H9 (cell line): ENCODE data around the gene SKIL. TPM values are rescaled to one million over a fixed set of nuclear protein-coding genes. Genes with fewer than 3 reads are reported as not detected.

Experiments
- DNase-seq: peaks from one replicate; pipeline ENCODE4 v3.0.0-alpha.2; 2017
- H2AFZ ChIP-seq: one replicate; pipeline ENCODE4 v1.6.1; 2013; ENCODE audit warnings: mild to moderate bottlenecking, low read length, control low read depth, moderate library complexity
- H2AK5ac ChIP-seq: 2 replicates; pipeline ENCODE4 v1.6.1; 2013; ENCODE audit warnings: low read length, control low read depth, mixed read lengths; ENCODE audit not compliant: insufficient read length
- H2BK120ac ChIP-seq: one replicate; pipeline ENCODE4 v1.6.1; 2013; ENCODE audit warnings: low read depth, mild to moderate bottlenecking, low read length, control low read depth, inconsistent platforms; ENCODE audit not compliant: poor library complexity, severe bottlenecking
- H2BK12ac ChIP-seq: 2 replicates; pipeline ENCODE4 v1.6.1; 2013; ENCODE audit warnings: low read length, control low read depth, mixed read lengths, low read depth; ENCODE audit not compliant: insufficient read length
- H2BK15ac ChIP-seq: 2 replicates; pipeline ENCODE4 v1.6.1; 2013; ENCODE audit warnings: low read depth, low read length, control low read depth
- H2BK20ac ChIP-seq: one replicate; pipeline ENCODE4 v1.6.1; 2013; ENCODE audit warnings: low read depth, mild to moderate bottlenecking, low read length, control low read depth, inconsistent platforms; ENCODE audit not compliant: poor library complexity, severe bottlenecking
- H2BK5ac ChIP-seq: 2 replicates; pipeline ENCODE4 v1.6.1; 2013; ENCODE audit warnings: low read length, control low read depth, mixed read lengths; ENCODE audit not compliant: insufficient read length
- H3K14ac ChIP-seq: 2 replicates; pipeline ENCODE4 v1.6.1; 2013; ENCODE audit warnings: low read length, control low read depth; ENCODE audit not compliant: insufficient read depth
- H3K18ac ChIP-seq: 2 replicates; pipeline ENCODE4 v1.6.1; 2013; ENCODE audit warnings: low read depth, mild to moderate bottlenecking, mixed read lengths, low read length, control low read depth; ENCODE audit not compliant: insufficient read length
- H3K23ac ChIP-seq: 2 replicates; pipeline ENCODE4 v1.6.1; 2013; ENCODE audit warnings: low read length, control low read depth, mixed read lengths, low read depth; ENCODE audit not compliant: insufficient read length
- H3K23me2 ChIP-seq: 2 replicates; pipeline ENCODE4 v1.6.1; 2013; ENCODE audit warnings: low read depth, mild to moderate bottlenecking, mixed read lengths, low read length, control low read depth; ENCODE audit not compliant: insufficient read length, poor library complexity, severe bottlenecking
- H3K27ac ChIP-seq: 2 replicates; pipeline ENCODE4 v1.5.1; 2013; ENCODE audit warnings: low read length, control low read depth, mixed read lengths, low read depth; ENCODE audit not compliant: insufficient read length
- H3K27me3 ChIP-seq: 2 replicates; pipeline ENCODE4 v1.6.1; 2013; ENCODE audit warnings: low read length, control low read depth, inconsistent platforms; ENCODE audit not compliant: insufficient read depth
- H3K4ac ChIP-seq: 2 replicates; pipeline ENCODE4 v1.6.1; 2013; ENCODE audit warnings: low read depth, mild to moderate bottlenecking, control low read depth, inconsistent platforms, low read length, moderate library complexity
- H3K4me1 ChIP-seq: 2 replicates; pipeline ENCODE4 v1.6.1; 2013; ENCODE audit warnings: low read length, control low read depth, inconsistent platforms; ENCODE audit not compliant: insufficient read depth
- H3K4me2 ChIP-seq: 2 replicates; pipeline ENCODE4 v1.6.1; 2013; ENCODE audit warnings: low read length, control low read depth, mixed read lengths; ENCODE audit not compliant: insufficient read length, insufficient read depth
- H3K56ac ChIP-seq: 2 replicates; pipeline ENCODE4 v1.6.1; 2013; ENCODE audit warnings: low read depth, mild to moderate bottlenecking, mixed read lengths, low read length, control low read depth; ENCODE audit not compliant: insufficient read length
- H3K79me1 ChIP-seq: 2 replicates; pipeline ENCODE4 v1.6.1; 2013; ENCODE audit warnings: low read depth, mild to moderate bottlenecking, moderate library complexity, low read length, control low read depth, inconsistent platforms; ENCODE audit not compliant: insufficient read depth, poor library complexity, severe bottlenecking
- H3K79me2 ChIP-seq: 2 replicates; pipeline ENCODE4 v1.6.1; 2013; ENCODE audit warnings: low read length, control low read depth, inconsistent platforms; ENCODE audit not compliant: insufficient read depth
- H3K9ac ChIP-seq: 2 replicates; pipeline ENCODE4 v1.6.1; 2013; ENCODE audit warnings: low read length, control low read depth, mixed read lengths; ENCODE audit not compliant: insufficient read length; ENCODE audit errors: extremely low read depth
- H3K9me3 ChIP-seq: one replicate; pipeline ENCODE4 v1.6.1; 2013; ENCODE audit warnings: low read depth, low read length, inconsistent platforms; ENCODE audit not compliant: control insufficient read depth
- H3T11ph ChIP-seq: one replicate; pipeline ENCODE4 v1.6.1; 2013; ENCODE audit warnings: mild to moderate bottlenecking, low read length, control low read depth, inconsistent platforms
- H4K20me1 ChIP-seq: one replicate; pipeline ENCODE4 v1.6.1; 2013; ENCODE audit not compliant: control insufficient read depth, insufficient read length, insufficient read depth
- H4K5ac ChIP-seq: 2 replicates; pipeline ENCODE4 v1.6.1; 2013; ENCODE audit warnings: low read depth, mild to moderate bottlenecking, mixed read lengths, low read length, control low read depth; ENCODE audit not compliant: insufficient read length
- H4K8ac ChIP-seq: replicated peaks from 2 replicates; pipeline ENCODE4 v1.6.1; 2013; ENCODE audit warnings: low read length, control low read depth, mixed read lengths, low read depth; ENCODE audit not compliant: insufficient read length
- H4K91ac ChIP-seq: 2 replicates; pipeline ENCODE4 v1.6.1; 2013; ENCODE audit warnings: low read depth, mild to moderate bottlenecking, moderate library complexity, mixed read lengths, low read length, control low read depth; ENCODE audit not compliant: insufficient read length
- H3K27ac Mint-ChIP-seq, 3 experiments: 2 replicates in 2 of 3; 3 replicates in 1 of 3; pipeline ENCODE4 v1.8.0; 2020 to 2021; ENCODE audit warnings: mixed read lengths in 3 of 3, mild to moderate bottlenecking in 1 of 3, moderate library complexity in 1 of 3
- H3K27me3 Mint-ChIP-seq: 2 replicates; pipeline ENCODE4 v1.8.0; 2021; ENCODE audit warnings: low read depth, mild to moderate bottlenecking, moderate library complexity, mixed read lengths
- H3K36me3 Mint-ChIP-seq, 3 experiments: 2 replicates in 2 of 3; 3 replicates in 1 of 3; pipeline ENCODE4 v1.8.0; 2020 to 2021; ENCODE audit warnings: low read depth in 3 of 3, mixed read lengths in 3 of 3; ENCODE audit not compliant: insufficient read depth in 1 of 3
- H3K4me1 Mint-ChIP-seq, 2 experiments: 2 replicates each; pipeline ENCODE4 v1.8.0; 2020; ENCODE audit warnings: mixed read lengths in 2 of 2
- H3K4me3 Mint-ChIP-seq, 2 experiments: 2 replicates in 1 of 2; 3 replicates in 1 of 2; pipeline ENCODE4 v1.8.0; 2020 to 2021; ENCODE audit warnings: mild to moderate bottlenecking in 2 of 2, mixed read lengths in 2 of 2, moderate library complexity in 1 of 2
- H3K9me3 Mint-ChIP-seq, 2 experiments: 2 replicates in 1 of 2; 3 replicates in 1 of 2; pipeline ENCODE4 v1.8.0; 2020; ENCODE audit warnings: mild to moderate bottlenecking in 2 of 2, mixed read lengths in 2 of 2, moderate library complexity in 1 of 2
- CTCF ChIP-seq: fragments of 200-600 bp; sonication (generic); conservative IDR thresholded peaks from 3 replicates; pipeline ENCODE4 v1.8.0; 2021; ENCODE audit warnings: antibody characterized with exemption, mild to moderate bottlenecking
- WGBS: extraction: QIAGEN DNeasy Blood & Tissue Kit; methylation state at CpG from one replicate; pipeline ENCODE4 v1.1.7; 2013; ENCODE audit warnings: missing lambda C conversion rate, low lambda C conversion rate, mixed read lengths; ENCODE audit not compliant: insufficient read length; ENCODE audit errors: extremely low coverage; 5-methylcytosine and 5-hydroxymethylcytosine counted together
- total RNA-seq: library from RNA; stranded (reverse); gene quantifications from 2 replicates; pipeline ENCODE4 v1.2.1, GENCODE V29; 2021

The SKIL gene
- total RNA-seq, 1 experiment from 2014 or later, result 170 TPM

- peak overlapping the region in 1 of 3 experiments; percentile 52; a peak in 1 of 7 replicates for H3K27ac Mint-ChIP-seq
- H2BK15ac ChIP-seq, result no peak overlapping the region
- no peaks in the 10 kb centered on the region for H3K9me3 ChIP-seq
- H4K91ac ChIP-seq, result no peak overlapping the region
- H3K4me2 ChIP-seq, result no peak overlapping the region
- H4K8ac ChIP-seq, result no peak overlapping the region
- peaks cover 0 to 13% (median 2%) of the 10 kb centered on the region in 3 experiments; a peak in 3 of 7 replicates for H3K36me3 Mint-ChIP-seq
- no peak overlapping the region for H3K4ac ChIP-seq
- no peak overlapping the region for H4K5ac ChIP-seq
- no peaks in the 10 kb centered on the region for H3K27me3 Mint-ChIP-seq
- no peak overlapping the region for H3K18ac ChIP-seq
- DNase-seq, result no peak
- H3K79me1 ChIP-seq, result no peaks in the 10 kb centered on the region
- H3K23ac ChIP-seq, result no peak overlapping the region
- H4K20me1 ChIP-seq, result no peaks in the 10 kb centered on the region
- no peak overlapping the region for H2AFZ ChIP-seq
- H2BK120ac ChIP-seq, result no peak overlapping the region
- H3K4me1 Mint-ChIP-seq, result no peaks in the 10 kb centered on the region
- no peak overlapping the region for H3K14ac ChIP-seq
- no peak overlapping the region for H3K27ac ChIP-seq
- H2BK5ac ChIP-seq, result no peak overlapping the region
- no peak overlapping the region for H2BK12ac ChIP-seq
- no peaks in the 10 kb centered on the region for H3K23me2 ChIP-seq
- no peaks in the 10 kb centered on the region for H3K9me3 Mint-ChIP-seq
- no CpG with 5 or more reads among the region's 6 CpGs for WGBS
- no peaks in the 10 kb centered on the region for H3K79me2 ChIP-seq
- H2AK5ac ChIP-seq, result no peak overlapping the region
- no peak overlapping the region for H3K4me3 Mint-ChIP-seq
- no peak overlapping the region for H3K56ac ChIP-seq
- H2BK20ac ChIP-seq, result no peak overlapping the region
- H3K9ac ChIP-seq, result no peak overlapping the region
- H3K27me3 ChIP-seq, result no peaks in the 10 kb centered on the region
- no peak for TF ChIP-seq CTCF
- H3K4me1 ChIP-seq, result no peaks in the 10 kb centered on the region
- no peak overlapping the region for H3T11ph ChIP-seq
Measured at GRCh38 chr3:170397685-170398084, 40.2 kb downstream of the SKIL start.
